ENCODE data around the gene HHEX.
A peak's percentile ranks its signal among the peaks of the same experiment; 100 is the strongest.

The HHEX gene

GRCh38 chr10:92727141-92727540 is 37.4 kb downstream of the HHEX start:
- CTCF ChIA-PET, result interaction anchor here (1.3 to 1.5 kb wide), 2 partner anchors 10 to 29 kb away, joined by 3 to 6 read pairs; no protein-coding TSS in a partner anchor
- TF ChIP-seq, protein P1, sequence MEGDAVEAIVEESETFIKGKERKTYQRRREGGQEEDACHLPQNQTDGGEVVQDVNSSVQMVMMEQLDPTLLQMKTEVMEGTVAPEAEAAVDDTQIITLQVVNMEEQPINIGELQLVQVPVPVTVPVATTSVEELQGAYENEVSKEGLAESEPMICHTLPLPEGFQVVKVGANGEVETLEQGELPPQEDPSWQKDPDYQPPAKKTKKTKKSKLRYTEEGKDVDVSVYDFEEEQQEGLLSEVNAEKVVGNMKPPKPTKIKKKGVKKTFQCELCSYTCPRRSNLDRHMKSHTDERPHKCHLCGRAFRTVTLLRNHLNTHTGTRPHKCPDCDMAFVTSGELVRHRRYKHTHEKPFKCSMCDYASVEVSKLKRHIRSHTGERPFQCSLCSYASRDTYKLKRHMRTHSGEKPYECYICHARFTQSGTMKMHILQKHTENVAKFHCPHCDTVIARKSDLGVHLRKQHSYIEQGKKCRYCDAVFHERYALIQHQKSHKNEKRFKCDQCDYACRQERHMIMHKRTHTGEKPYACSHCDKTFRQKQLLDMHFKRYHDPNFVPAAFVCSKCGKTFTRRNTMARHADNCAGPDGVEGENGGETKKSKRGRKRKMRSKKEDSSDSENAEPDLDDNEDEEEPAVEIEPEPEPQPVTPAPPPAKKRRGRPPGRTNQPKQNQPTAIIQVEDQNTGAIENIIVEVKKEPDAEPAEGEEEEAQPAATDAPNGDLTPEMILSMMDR (IDR thresholded peaks at IDR 0.05; ENCODE audit: control extremely low read depth, extremely low read depth, low read depth, missing control alignments), result no peak
- POLR2A ChIA-PET, result no interaction called here
- DNase-seq (ENCODE audit: extremely low spot score), result no peak

GRCh38 chr10:92727550-92727949 is 37.8 kb downstream of the HHEX start:
- no peak for DNase-seq (ENCODE audit: extremely low spot score)
- POLR2A ChIA-PET, result no interaction called here
- CTCF ChIA-PET, result interaction anchor here (1.3 to 1.5 kb wide), 2 partner anchors 10 to 29 kb away, joined by 3 to 6 read pairs; no protein-coding TSS in a partner anchor
- TF ChIP-seq, protein P1 (IDR thresholded peaks at IDR 0.05; ENCODE audit: control extremely low read depth, extremely low read depth, low read depth, missing control alignments), result no peak

DNA sequence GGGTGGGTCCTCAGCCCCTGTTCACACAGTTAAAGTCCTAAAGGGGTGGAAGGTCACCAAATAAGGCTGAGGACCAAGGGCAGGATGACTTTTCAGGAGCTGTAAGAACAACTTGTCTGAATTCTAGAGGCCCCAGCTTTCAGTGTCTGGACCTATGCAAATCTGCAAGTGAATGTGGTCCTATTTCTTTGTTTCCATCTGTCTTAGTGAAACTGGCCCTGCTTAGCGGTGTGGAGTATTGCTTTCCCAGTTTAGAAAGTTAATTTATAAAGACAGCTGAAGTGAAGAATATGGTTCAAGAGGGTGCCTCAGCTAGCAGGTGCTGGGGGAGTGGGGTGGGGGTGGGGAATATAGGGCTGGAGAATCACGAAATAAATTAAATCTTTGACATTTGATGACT is 40.1 kb downstream of the HHEX start:
- POLR2A ChIA-PET, result no interaction called here
- peak; percentile 55 for DNase-seq (ENCODE audit: extremely low spot score)
- TF ChIP-seq, protein P1 (IDR thresholded peaks at IDR 0.05; ENCODE audit: control extremely low read depth, extremely low read depth, low read depth, missing control alignments), result no peak
- CTCF ChIA-PET, result interaction anchor here (0.9 to 1.2 kb wide), 2 partner anchors 14 to 28 kb away, joined by 3 to 4 read pairs; no protein-coding TSS in a partner anchor

DNA sequence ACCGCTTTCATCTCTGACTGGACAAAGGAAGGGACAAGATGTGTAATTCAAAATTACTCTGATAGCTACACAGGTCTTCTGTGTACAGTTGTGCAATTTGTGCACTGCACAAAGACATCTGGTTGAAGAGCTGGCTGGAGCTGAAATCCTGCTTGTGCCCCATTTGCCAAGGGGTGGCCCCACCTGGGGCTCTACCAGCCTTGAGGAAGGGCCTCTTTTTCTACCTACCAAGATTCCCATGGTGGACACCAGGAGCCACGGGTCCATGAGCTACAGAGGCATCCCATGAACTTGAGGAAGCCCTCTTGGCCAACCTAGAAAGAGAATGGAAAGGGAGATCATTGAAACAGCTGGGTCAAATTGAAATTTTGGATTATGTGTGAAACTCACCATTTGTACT is 43.2 kb downstream of the HHEX start:
- DNase-seq (ENCODE audit: extremely low spot score), result no peak
- TF ChIP-seq, protein P1 (IDR thresholded peaks at IDR 0.05; ENCODE audit: control extremely low read depth, extremely low read depth, low read depth, missing control alignments), result no peak
- ChIA-PET POLR2A (no interaction called here), CTCF (interaction anchor here (1.0 to 1.5 kb wide), 3 partner anchors 10 to 21 kb away, joined by 3 to 4 read pairs (median 4); no protein-coding TSS in a partner anchor)

GRCh38 chr10:92734301-92734700 is 44.5 kb downstream of the HHEX start:
- CTCF ChIA-PET, result interaction anchor here (0.9 to 1.2 kb wide), 3 partner anchors 13 to 30 kb away, joined by 3 read pairs; no protein-coding TSS in a partner anchor
- POLR2A ChIA-PET, result no interaction called here
- TF ChIP-seq, protein P1 (IDR thresholded peaks at IDR 0.05; ENCODE audit: control extremely low read depth, extremely low read depth, low read depth, missing control alignments), result no peak
- DNase-seq (ENCODE audit: extremely low spot score), result no peak

DNA sequence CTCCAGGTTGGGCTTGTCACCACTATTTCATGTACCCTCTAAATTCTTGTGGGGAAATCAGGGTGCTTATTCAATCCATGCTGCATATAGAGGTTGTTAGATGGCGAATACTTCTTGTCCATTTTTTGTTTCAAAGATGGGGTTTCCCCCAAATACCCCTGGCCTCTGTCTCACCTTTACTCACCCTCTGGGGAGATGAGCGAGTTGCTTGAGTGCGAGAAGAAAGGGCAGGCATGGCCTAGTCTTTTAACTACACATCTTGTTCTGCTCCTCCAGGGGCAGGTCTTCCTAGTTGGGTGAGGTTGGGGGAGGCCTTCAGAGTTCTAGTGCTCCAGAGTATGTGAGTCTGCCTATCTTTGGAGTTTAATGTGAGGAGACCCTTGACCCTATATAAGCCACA is 46.2 kb downstream of the HHEX start:
- POLR2A ChIA-PET, result no interaction called here

More for the DNA sequence above, 46.2 kb downstream of the HHEX start:
- CTCF ChIA-PET, result interaction anchor here (1.2 kb wide), 1 partner anchor 17 kb away, joined by 4 read pairs; no protein-coding TSS in a partner anchor
- no peak for DNase-seq (ENCODE audit: extremely low spot score)
- TF ChIP-seq, protein P1 (IDR thresholded peaks at IDR 0.05; ENCODE audit: control extremely low read depth, extremely low read depth, low read depth, missing control alignments), result no peak
